Breast epithelium (tissue), 4 donors: ENCODE results near the gene ITPR1. TPM values are rescaled to one million over a fixed set of nuclear protein-coding genes. Genes with fewer than 3 reads are reported as not detected.

Source experiments
- DNase-seq, 2 donors: peaks; one replicate each; pipeline ENCODE4 v3.0.0-alpha.2; 2019; ENCODE audit warnings: low spot score in 2 of 2
- H3K27ac ChIP-seq, 2 donors: fragments of 200-600 bp; sonication (generic) in 1 of 2; one replicate each; pipeline ENCODE4 v1.5.1; 2016 to 2019; ENCODE audit warnings: mild to moderate bottlenecking in 1 of 2
- H3K27me3 ChIP-seq, 2 donors: fragments of 200-600 bp; sonication (generic) in 1 of 2; one replicate each; pipeline versions ENCODE4 v1.5.1 to v1.6.0; 2017 to 2019; ENCODE audit warnings: control low read depth in 1 of 2, mild to moderate bottlenecking in 1 of 2
- H3K36me3 ChIP-seq: fragments of 200-600 bp; one replicate; pipeline ENCODE4 v1.5.1; 2019
- H3K4me1 ChIP-seq, 2 donors: fragments of 200-600 bp; sonication (generic); one replicate each; pipeline ENCODE4 v1.5.1; 2016 to 2019; ENCODE audit warnings: control low read depth in 1 of 2
- H3K4me3 ChIP-seq, 3 donors: fragments of 200-600 bp; sonication (generic); 1 replicate in 2 of 3; 2 replicates in 1 of 3; pipeline ENCODE4 v1.5.1; 2016 to 2019; ENCODE audit warnings: mild to moderate bottlenecking in 3 of 3, moderate library complexity in 2 of 3
- H3K9me3 ChIP-seq, 2 donors: fragments of 200-600 bp; sonication (generic) in 1 of 2; one replicate each; pipeline ENCODE4 v1.5.1; 2016 to 2019; ENCODE audit warnings: control low read depth in 1 of 2
- POLR2A ChIP-seq: fragments of 450-650 bp; IDR thresholded peaks from one replicate; pipeline ENCODE4 v1.6.1; 2016; ENCODE audit warnings: antibody characterized with exemption, mild to moderate bottlenecking, moderate library complexity
- POLR2AphosphoS5 ChIP-seq, 3 donors: sonication (generic); formaldehyde crosslinking; IDR thresholded peaks; one replicate each; pipeline ENCODE4 v1.6.1; 2017; ENCODE audit warnings: antibody characterized with exemption in 3 of 3
- intact Hi-C: fragments of 100-400 bp; cut with DNase I; formaldehyde crosslinking; loops from one replicate; pipeline ENCODE4 v1.15.1; 2023; ENCODE audit warnings: low total_unique reads
- total RNA-seq, 3 donors: library from RNA; depleted of rRNA; stranded (reverse); fragments of >200 nt; gene quantifications; one replicate each; pipeline ENCODE4 v1.1.0, GENCODE V29; 2016
- TF ChIP-seq, protein P1 (sequence below), 3 donors: fragments of 450-650 bp; IDR thresholded peaks; one replicate each; pipeline ENCODE4 v1.5.1; 2016 to 2017; ENCODE audit warnings: antibody characterized with exemption in 3 of 3, mild to moderate bottlenecking in 3 of 3, moderate library complexity in 3 of 3

ITPR1 gene
- total RNA-seq, 3 donors from 2014 or later, result 53.8 to 227 (median 174) TPM

DNA sequence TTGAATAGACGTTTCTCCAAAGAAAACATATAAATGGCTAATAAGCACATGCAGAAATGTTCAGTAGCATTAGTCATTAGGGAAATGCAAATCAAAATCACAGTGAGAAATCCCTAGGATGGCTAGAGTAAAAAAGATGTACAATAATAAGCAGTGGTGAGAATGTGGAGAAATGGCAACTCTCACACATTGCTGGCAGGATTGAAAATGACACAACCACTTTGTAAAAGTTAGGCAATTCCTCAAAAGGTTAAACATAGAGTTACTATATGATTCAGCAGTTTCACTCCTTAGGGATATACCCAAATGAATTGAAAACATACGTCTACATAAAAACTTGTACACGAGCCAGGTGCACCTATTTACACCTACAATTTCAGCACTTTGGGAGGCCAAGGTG lies 108.7 kb downstream of the ITPR1 start:
- Histone ChIP-seq H3K4me1 (no peaks in the 10 kb centered on the region), H3K9me3 (no peaks in the 10 kb centered on the region), H3K27me3 (no peaks in the 10 kb centered on the region), H3K27ac (no peak overlapping the region), H3K4me3 (no peak overlapping the region), H3K36me3 (no peaks in the 10 kb centered on the region)
- intact Hi-C loops, result no loop called here
- TF ChIP-seq, protein P1, sequence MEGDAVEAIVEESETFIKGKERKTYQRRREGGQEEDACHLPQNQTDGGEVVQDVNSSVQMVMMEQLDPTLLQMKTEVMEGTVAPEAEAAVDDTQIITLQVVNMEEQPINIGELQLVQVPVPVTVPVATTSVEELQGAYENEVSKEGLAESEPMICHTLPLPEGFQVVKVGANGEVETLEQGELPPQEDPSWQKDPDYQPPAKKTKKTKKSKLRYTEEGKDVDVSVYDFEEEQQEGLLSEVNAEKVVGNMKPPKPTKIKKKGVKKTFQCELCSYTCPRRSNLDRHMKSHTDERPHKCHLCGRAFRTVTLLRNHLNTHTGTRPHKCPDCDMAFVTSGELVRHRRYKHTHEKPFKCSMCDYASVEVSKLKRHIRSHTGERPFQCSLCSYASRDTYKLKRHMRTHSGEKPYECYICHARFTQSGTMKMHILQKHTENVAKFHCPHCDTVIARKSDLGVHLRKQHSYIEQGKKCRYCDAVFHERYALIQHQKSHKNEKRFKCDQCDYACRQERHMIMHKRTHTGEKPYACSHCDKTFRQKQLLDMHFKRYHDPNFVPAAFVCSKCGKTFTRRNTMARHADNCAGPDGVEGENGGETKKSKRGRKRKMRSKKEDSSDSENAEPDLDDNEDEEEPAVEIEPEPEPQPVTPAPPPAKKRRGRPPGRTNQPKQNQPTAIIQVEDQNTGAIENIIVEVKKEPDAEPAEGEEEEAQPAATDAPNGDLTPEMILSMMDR (IDR thresholded peaks at IDR 0.05), result no peak
- DNase-seq, result no peak

DNA sequence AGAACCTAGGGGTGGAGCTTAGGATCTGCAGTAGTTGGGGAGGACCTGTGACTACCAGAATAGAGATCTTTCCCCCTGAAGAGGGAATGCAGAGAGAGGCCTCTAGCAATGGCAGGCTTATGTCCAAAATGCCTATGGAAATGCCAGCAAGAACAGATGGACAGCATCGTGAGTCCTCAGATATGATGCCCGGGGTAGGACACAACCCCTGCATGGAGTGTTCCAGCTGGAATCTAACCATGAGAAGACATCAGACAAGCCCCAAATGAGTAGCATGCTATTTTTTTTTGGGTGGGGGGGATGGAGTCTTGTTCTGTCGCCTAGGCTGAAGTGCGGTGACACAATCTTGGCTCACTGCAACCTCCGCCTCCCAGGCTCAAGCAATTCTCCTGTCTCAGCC lies 111.5 kb downstream of the ITPR1 start:
- no peak for DNase-seq
- Histone ChIP-seq H3K9me3 (no peaks in the 10 kb centered on the region), H3K27me3 (no peaks in the 10 kb centered on the region), H3K4me3 (no peak overlapping the region), H3K4me1 (no peaks in the 10 kb centered on the region), H3K36me3 (no peaks in the 10 kb centered on the region), H3K27ac (no peak overlapping the region)
- TF ChIP-seq POLR2AphosphoS5 (IDR thresholded peaks at IDR 0.05) (no peak), POLR2A (no peak)
- TF ChIP-seq, protein P1 (IDR thresholded peaks at IDR 0.05), result no peak
- intact Hi-C loops, result no loop called here

DNA sequence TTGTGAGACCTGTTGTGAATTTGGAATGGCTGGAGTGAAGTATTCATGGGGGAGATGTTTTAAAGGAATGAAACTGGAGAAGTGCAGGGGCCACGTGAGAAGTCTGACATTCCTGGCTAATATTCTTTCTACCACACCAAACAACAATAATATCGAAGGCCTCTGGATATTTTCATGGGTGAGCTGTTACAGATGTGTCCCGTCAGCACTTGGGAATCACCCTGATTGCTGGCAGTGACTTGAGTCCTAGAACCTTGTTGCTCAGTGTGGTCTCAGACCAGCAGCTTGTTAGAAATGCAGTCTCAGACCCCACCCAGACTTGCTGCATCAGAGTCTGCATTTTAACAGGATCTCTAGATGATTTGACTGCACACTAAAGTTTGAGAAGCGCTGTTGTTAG lies 113.8 kb downstream of the ITPR1 start:
- intact Hi-C loops, result no loop called here

DNA sequence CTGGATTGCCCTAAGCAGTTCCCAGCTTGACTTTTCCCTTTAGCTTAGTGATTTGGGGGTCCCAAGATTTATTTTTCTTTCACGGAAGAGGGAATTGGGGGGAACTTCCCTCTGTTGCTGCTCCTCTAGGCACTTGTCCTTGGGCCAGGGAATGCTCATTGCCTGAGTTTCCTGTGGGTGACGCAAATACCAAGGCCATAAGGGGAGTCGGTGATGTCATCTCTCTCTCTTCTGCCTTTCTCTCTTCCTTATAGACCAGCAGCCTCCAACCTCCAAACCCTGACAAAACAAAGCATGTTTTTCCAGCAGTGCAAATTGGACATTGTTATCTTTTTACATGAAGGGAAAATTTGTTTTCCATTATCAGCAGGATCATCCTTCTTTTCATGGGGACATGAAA lies 120.2 kb downstream of the ITPR1 start:
- Histone ChIP-seq H3K9me3 (no peaks in the 10 kb centered on the region), H3K36me3 (no peaks in the 10 kb centered on the region), H3K27me3 (no peaks in the 10 kb centered on the region), H3K4me3 (no peak overlapping the region), H3K27ac (no peak overlapping the region), H3K4me1 (no peaks in the 10 kb centered on the region)
- TF ChIP-seq POLR2AphosphoS5 (IDR thresholded peaks at IDR 0.05) (no peak), POLR2A (no peak)
- TF ChIP-seq, protein P1 (IDR thresholded peaks at IDR 0.05), result no peak
- intact Hi-C loops, result no loop called here
- no peak for DNase-seq

More for the DNA sequence above, 113.8 kb downstream of the ITPR1 start:
- DNase-seq, result no peak
- TF ChIP-seq, protein P1 (IDR thresholded peaks at IDR 0.05), result no peak
- TF ChIP-seq POLR2A (no peak), POLR2AphosphoS5 (IDR thresholded peaks at IDR 0.05) (no peak)
- no peaks in the 10 kb centered on the region for H3K9me3 ChIP-seq
- no peaks in the 10 kb centered on the region for H3K4me1 ChIP-seq
- H3K36me3 ChIP-seq, result no peaks in the 10 kb centered on the region
- no peak overlapping the region for H3K4me3 ChIP-seq
- no peaks in the 10 kb centered on the region for H3K27me3 ChIP-seq
- no peak overlapping the region for H3K27ac ChIP-seq

DNA sequence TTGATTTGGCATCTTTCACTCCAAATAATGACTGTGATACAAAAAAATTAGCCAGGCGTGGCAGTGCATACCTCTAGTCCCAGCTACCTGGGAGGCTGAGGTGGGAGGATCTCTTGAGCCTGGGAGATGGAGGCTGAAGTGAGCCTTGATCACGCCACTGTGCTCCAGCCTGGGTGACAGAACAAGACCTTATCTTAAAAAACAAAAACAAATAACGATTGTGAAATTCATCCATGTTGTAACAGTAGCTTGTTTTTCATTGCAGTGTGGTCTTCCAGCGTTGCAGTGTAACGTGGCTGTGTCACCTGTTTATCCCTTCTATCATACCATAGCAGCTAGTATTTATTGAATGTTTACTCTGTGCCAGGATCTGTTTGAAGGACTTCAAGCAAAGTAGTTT lies 120.9 kb downstream of the ITPR1 start:
- H3K27me3 ChIP-seq, result no peaks in the 10 kb centered on the region

More for the DNA sequence above, 120.9 kb downstream of the ITPR1 start:
- no peak for DNase-seq
- intact Hi-C loops, result no loop called here
- no peaks in the 10 kb centered on the region for H3K36me3 ChIP-seq
- TF ChIP-seq POLR2AphosphoS5 (IDR thresholded peaks at IDR 0.05) (no peak), POLR2A (no peak)
- TF ChIP-seq, protein P1 (IDR thresholded peaks at IDR 0.05), result no peak
- H3K4me1 ChIP-seq, result no peaks in the 10 kb centered on the region
- no peak overlapping the region for H3K27ac ChIP-seq
- no peak overlapping the region for H3K4me3 ChIP-seq
- H3K9me3 ChIP-seq, result no peaks in the 10 kb centered on the region
